Activated gamma-delta T cell treated with Interleukin-2 at 50 U/mL for 16 hours (primary cell): ENCODE results near the gene CCR7.

Experiments used
- DNase-seq: peaks from one replicate; pipeline ENCODE4 v3.0.0-alpha.2; 2020

Gene CCR7

GRCh38 chr17:40564883-40565768 is at the start of gene CCR7:
TSS of gene CCR7 (minus strand) at chr17:40565472. CDS start at chr17:40565409, 63 bp downstream.
- peak; percentile 88 for DNase-seq

- DNase-seq = no peak
Measured at GRCh38 chr17:40614431-40615067, 49.3 kb upstream of the CCR7 start.

GRCh38 chr17:40613467-40614154 is 48.3 kb upstream of the CCR7 start:
- no peak for DNase-seq

- peak; percentile 56 for DNase-seq
Measured at GRCh38 chr17:40612599-40613244, 47.5 kb upstream of the CCR7 start.

- no peak for DNase-seq
Measured at GRCh38 chr17:40611840-40612474, 46.7 kb upstream of the CCR7 start.

- no peak for DNase-seq
Measured at GRCh38 chr17:40610359-40610758, 45.1 kb upstream of the CCR7 start.

- DNase-seq = peak; percentile 40
Measured at GRCh38 chr17:40608061-40608581, 42.8 kb upstream of the CCR7 start.

GRCh38 chr17:40607641-40608040 is 42.4 kb upstream of the CCR7 start:
- DNase-seq = peak; percentile 54

- DNase-seq = no peak
Measured at GRCh38 chr17:40606548-40607353, 41.5 kb upstream of the CCR7 start.

- peak; percentile 58 for DNase-seq
Measured at GRCh38 chr17:40605306-40605705, 40.0 kb upstream of the CCR7 start.

GRCh38 chr17:40604327-40605080 is 39.2 kb upstream of the CCR7 start:
- no peak for DNase-seq

- peak; percentile 54 for DNase-seq
Measured at GRCh38 chr17:40602445-40603443, 37.5 kb upstream of the CCR7 start.

GRCh38 chr17:40600486-40601046 is 35.3 kb upstream of the CCR7 start:
- no peak for DNase-seq

- no peak for DNase-seq
Measured at GRCh38 chr17:40599468-40599763, 34.1 kb upstream of the CCR7 start.

GRCh38 chr17:40598619-40599467 is 33.6 kb upstream of the CCR7 start:
- peak; percentile 41 for DNase-seq

- DNase-seq = no peak
Measured at GRCh38 chr17:40598301-40598618, 33.0 kb upstream of the CCR7 start.

GRCh38 chr17:40597556-40598300 is 32.5 kb upstream of the CCR7 start:
- DNase-seq = no peak

- DNase-seq = no peak
Measured at GRCh38 chr17:40597156-40597555, 31.9 kb upstream of the CCR7 start.
